Stimulated activated naive CD8-positive, alpha-beta T cell treated with anti-CD3 and anti-CD28 coated beads, Interleukin-15, Interleukin-2, amounts not matched to agents 100 U/mL and 50 U/mL, for 24 hours (primary cell): Measurements from ENCODE around the gene ZNF280D.

Experiments
- ATAC-seq: fragments of 150-1000 bp; cut with Tn5 transposase; one replicate; pipeline ENCODE4 v1.10.0; 2021
- DNase-seq: peaks from one replicate; pipeline ENCODE4 v3.0.0; 2021

ZNF280D gene

DNA sequence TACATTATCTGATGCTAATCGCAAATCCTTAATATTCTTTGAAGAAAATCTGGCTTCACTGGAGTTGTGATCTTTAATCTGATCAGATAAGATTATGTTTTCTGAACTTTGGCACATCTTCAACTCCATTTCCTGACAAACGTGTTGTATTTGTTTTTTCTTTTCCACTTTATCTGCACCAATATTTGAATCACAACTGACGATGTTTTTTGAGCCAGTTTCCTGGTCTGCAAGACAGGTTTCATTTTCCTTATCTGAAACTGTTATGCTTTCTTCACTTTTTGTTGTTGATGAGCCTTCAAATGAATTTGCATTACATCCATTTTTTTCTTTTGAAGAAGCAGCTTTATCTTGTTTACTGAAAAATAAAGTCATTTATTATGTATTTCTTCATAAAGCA lies 101.5 kb downstream of the ZNF280D start:
- ATAC-seq (no peak), DNase-seq (no peak)

- ATAC-seq: no peak
- no peak for DNase-seq
These were observed 104.3 kb downstream of the ZNF280D start for GRCh38 chr15:56628893-56629532.

GRCh38 chr15:56619887-56620286 lies 113.4 kb downstream of the ZNF280D start:
- ATAC-seq (no peak), DNase-seq (no peak)

DNA sequence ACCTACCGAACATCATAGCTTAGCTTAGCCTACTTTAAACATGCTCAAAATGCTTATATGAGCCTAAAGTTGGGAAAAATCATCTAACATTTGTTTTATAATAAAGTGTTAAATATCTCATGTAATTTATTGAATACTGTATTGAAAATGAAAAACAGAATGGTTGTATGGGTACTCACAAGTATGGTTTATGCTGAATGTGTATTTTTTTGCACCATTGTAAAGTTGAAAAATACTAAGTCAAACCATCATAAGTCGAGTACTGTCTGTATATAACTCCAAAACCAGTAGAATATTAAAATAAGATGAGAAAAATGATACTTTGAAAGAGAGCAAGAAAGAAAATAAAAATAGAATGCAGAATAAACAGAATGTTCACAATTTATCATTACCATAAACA lies 115.7 kb downstream of the ZNF280D start:
- no peak for ATAC-seq
- DNase-seq: no peak

GRCh38 chr15:56616551-56616950 lies 116.8 kb downstream of the ZNF280D start:
- DNase-seq (no peak), ATAC-seq (no peak)

GRCh38 chr15:56613811-56614210 lies 119.5 kb downstream of the ZNF280D start:
- ATAC-seq: no peak
- DNase-seq: no peak

- DNase-seq: no peak
- ATAC-seq: no peak
These were observed 124.3 kb downstream of the ZNF280D start for GRCh38 chr15:56608993-56609392.

DNA sequence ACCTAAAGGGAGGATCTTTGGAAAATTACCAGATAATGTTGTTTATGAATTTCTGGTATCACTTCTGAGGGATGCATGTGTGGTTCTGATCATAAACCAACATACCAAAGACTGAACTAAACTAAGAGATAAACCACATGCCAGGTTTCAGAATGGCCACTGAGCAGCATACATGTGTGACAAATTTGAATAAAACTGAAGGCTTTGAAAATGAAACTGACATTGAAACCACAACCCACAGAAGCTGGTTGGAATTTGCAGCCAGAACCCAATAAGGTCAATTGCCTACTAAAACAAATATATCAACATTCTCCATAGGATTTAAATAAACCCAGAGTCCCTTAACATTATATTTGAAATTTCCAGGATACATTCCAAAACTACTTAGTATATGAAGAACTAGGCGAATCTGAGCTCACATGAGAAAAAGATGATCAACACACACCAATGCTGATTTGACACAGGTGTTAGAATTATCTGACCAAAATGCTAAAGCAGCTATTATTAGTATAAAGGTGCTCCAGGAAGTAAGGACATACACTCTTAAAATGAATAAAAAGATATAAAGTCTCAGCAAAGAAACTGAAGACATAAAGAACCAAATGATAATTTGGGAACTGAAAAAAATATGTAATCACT lies 125.0 kb downstream of the ZNF280D start:
- DNase-seq (no peak), ATAC-seq (peak; percentile 46)

DNA sequence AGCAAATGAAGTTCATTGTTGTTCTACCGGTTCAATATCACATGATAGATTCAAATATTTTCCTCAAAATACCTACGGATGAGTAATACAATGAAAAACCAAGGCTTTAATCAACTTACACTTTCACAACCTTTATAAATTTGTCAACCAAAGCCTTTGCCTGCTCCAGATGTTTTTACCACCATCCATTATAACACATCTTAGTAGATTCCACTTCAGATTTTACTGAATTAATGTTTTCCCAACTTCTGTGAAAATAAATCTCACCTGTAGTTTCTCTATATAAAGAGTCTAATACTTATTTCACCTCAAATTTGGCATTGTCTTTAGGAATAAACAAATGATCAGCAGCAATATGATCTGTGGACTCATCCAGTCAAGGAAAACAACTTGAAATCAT lies 131.1 kb downstream of the ZNF280D start:
- DNase-seq (no peak), ATAC-seq (no peak)

GRCh38 chr15:56600380-56600779 lies 132.9 kb downstream of the ZNF280D start:
- no peak for DNase-seq
- ATAC-seq: no peak

DNA sequence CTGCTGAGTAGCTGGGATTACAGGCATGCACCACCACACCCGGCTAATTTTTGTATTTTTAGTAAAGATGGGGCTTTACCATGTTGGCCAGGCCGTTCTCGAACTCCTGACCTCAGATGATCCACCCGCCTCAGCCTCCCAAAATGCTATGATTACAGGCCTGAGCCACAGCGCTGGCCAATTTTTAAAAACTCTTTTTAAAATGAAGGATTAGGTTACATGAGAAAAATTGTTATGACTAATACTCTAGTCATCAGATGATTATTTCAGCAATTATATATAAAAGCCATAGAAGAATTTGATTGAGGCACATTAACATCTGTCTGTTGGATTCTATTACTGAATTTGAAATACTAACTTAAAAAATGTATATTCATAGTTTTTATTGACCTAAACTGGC lies 134.3 kb downstream of the ZNF280D start:
- ATAC-seq (no peak), DNase-seq (no peak)

GRCh38 chr15:56587686-56588085 lies 145.6 kb downstream of the ZNF280D start:
- no peak for ATAC-seq
- no peak for DNase-seq

DNA sequence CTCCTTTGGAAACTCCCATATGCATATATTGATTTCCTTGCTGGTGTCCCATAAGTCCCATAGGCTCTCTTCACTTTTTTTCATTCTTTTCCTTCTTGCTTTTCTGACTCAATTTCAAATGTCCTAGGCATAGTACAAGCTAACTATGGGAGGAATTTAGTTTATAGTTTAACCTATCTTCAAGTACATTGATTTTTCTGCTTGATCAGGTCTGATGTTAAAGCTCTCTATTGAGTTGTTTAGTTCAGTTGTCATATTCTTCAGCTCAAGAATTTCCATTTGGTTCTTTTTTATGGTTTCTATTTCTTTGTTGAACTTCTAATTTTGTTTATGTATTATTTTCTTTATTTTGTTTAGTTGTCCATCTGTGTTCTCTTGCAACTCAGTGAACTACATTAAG lies 147.1 kb downstream of the ZNF280D start:
- ATAC-seq: no peak
- no peak for DNase-seq

DNA sequence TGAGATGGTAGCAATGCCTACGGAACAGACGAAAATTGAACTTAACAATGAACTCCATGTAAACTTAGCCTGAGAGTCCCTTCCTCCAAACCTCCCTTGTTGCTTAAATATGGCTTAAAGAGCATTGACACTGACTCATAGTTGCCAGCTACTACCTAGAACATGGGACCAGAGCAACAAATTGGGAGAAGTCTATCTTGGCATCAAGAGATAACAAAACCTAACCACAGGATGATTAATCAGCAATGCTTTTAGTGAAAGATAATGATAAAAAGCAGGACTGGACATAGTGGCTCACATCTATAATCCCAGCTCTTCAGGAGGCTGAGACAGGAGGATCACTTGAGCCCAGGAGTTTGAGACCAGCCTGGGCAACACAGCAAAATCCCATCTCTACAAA lies 150.5 kb downstream of the ZNF280D start:
- DNase-seq (no peak), ATAC-seq (no peak)
